HTERT RPE-1 (cell line): ENCODE data around the gene ANGPT4.

ENCODE experiments used
- in situ Hi-C: fragments of 300-500 bp; cut with MboI; formaldehyde crosslinking; loops from 4 replicates; pipeline ENCODE4 v1.14.3; 2020; ENCODE audit warnings: low sequenced_read_pairs

ANGPT4 gene

GRCh38 chr20:916125-916799 lies at the start of gene ANGPT4:
Gene ANGPT4, minus strand, starts transcription at chr20:916334. Its CDS starts 120 bp downstream, at chr20:916214.
- in situ Hi-C loops: no loop called here

GRCh38 chr20:963795-964194 lies 47.7 kb upstream of the ANGPT4 start:
- in situ Hi-C loops: no loop called here

DNA sequence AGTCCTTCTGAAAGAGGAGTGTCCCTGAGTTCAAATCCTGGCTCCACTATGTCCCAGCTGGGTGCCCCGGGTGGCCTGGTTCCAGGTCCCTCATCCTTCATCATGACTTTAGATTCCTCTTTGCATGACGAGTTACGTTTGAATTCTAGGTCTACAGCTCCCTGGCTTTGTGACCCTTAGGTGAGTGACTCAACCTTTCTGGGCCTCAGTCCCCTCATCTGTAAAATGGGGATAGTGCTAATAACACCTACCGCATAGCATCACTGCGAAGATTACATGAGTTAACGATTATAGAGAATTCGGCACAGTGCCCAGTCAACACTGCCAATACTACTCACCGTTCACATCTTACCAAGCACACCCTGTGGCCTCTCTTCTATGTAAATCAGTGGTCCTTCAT lies 46.5 kb upstream of the ANGPT4 start:
- in situ Hi-C loops: no loop called here

DNA sequence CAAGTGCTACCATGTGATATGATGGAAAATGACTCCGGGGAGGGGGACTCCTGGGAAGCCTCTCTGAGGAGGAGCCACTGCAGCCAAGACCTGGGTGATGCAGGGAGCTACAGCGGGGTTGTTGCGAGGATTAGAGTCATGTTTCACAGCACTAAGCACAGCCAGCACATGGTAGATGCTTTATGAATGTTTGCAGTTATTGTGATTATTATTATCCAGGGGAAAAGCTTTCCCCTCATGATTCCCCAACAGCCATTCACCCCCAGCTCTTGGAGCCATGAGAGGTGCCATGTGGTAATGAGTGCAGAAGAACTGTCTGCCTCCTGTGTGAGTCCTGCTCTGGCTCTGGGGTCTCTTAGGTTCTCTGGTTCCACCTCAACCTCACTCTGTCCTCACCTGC lies 46.1 kb upstream of the ANGPT4 start:
- in situ Hi-C loops: no loop called here

DNA sequence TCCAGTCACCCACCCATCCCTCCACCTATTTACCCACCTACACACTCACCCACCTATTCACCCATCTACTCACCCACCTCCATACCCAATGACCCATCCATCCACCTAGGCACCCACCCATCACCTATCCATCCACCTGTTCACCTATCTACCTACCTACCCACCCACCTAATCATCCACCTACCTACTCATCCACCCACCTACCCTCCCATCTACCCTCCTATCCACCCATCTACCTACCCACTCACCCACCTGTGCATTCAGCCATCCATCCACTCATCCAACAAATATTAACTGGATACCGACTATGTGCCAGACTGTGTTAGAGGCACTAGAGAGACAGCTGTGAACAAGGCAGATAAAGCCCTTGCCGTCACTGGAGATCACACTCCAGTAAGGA lies 45.6 kb upstream of the ANGPT4 start:
- in situ Hi-C loops: no loop called here

DNA sequence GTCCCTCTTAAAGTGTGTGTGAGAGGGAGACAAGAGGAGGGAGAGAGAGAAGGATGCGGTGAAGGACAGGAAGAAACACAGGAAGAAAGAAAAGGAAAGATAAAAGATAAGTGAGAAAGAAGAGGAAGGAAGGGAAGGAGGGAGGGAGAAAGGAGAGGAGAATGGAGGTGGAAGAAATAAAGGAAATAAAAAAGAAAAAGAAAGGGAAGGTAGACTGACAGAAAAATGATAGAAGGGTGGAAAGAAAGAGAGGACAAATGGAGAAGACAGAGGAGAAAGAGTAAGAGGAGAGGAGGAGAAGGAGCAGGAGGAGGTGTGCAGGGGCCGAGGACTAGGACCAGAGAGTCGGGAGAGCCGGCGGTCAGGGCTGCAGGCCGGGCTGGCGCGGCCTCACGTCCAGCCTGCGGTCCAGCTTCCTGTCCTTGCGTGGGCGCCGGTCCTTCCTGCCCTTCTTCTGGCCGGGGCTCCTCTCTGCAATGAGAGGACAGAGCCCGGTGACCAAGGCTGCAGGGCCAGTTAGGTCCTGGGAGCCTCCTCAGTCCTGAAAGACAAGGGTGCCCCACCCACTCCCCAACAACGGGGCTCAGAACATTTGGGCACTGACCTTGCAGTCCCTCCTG lies 44.0 kb upstream of the ANGPT4 start:
- in situ Hi-C loops: no loop called here

GRCh38 chr20:958936-959815 lies 43.0 kb upstream of the ANGPT4 start:
- in situ Hi-C loops: no loop called here

- in situ Hi-C loops: no loop called here
Observed at GRCh38 chr20:957544-957943, 41.4 kb upstream of the ANGPT4 start.

- in situ Hi-C loops: no loop called here
Observed at GRCh38 chr20:956330-956951, 40.3 kb upstream of the ANGPT4 start.

DNA sequence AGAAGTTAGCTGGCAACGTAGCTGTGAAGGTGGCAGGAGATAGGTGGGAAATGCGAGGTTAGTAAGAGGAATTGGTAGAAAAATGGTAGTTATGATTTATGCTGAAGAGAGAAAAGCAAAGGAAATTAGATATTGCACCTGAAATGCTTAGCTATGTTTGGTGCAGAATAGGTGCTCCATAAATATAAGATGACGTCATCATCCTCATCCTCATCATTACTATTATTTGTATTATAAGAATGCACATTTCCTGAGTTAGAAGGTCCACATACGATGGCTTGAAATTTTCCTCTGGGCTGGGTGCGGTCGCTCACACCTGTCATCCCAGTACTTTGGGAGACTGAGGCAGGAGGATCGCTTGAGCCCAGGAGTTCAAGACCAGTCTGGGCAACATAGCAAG lies 39.5 kb upstream of the ANGPT4 start:
- in situ Hi-C loops: no loop called here

DNA sequence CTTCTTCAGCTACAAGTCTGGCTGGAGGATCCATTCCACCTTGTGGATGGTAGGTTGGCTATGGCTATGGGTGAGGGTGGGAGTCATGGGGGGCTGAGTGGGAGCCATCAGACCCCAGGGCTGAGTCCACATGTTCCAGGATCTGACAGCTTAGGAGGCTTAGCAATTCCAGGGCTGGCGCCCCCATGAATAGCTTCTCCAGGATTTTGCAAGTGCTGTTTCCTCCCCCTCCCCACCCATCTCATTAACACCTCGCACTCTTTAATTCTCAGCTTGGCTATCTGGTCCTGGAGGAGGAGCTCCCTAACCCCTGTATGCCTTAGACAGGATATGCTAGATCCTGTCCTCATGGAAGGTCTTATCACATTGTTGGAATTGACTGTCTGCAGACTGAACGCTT lies 39.0 kb upstream of the ANGPT4 start:
- in situ Hi-C loops: no loop called here

DNA sequence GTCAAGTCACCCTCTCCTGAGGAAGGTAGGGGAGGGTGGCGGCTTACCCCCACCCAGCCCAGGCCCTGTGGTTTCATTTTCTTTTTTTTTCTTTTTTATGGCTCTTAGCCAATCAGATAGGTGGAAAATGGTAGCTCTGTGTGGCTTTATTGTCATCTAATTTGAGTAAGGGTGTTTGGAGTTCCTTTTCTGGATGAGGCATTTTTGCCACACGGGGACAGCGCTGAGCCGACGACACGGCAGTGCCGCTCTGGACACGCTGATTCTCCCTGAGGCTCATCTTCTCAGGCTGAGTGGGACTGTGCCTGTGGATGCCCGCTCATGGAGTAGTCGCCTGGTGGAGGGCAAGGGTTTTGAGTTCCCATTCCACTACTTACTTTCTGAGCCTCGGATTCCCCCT lies 37.6 kb upstream of the ANGPT4 start:
- in situ Hi-C loops: no loop called here

GRCh38 chr20:952196-952795 lies 36.2 kb upstream of the ANGPT4 start:
- in situ Hi-C loops: no loop called here

GRCh38 chr20:951384-952169 lies 35.4 kb upstream of the ANGPT4 start:
- in situ Hi-C loops: no loop called here

DNA sequence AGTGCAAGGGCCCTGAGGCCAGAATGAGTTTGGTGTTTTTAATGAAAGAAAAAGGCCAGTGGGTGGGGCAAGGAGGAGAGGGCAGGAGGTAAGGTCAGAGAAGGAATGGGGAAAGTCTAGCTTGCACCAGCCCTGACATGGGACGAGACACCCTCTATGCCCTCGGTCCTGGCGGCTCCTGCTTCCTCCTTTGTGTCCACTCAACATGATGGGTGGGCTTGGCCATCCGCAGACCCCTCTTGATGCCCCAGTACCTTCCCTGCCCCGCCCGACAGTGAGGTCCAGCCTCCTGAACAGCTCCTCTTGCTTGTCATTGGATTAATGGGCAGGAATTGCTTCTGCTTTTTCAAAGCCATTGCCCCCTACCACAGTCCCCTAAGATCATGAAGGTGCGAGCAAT lies 33.6 kb upstream of the ANGPT4 start:
- in situ Hi-C loops: no loop called here

DNA sequence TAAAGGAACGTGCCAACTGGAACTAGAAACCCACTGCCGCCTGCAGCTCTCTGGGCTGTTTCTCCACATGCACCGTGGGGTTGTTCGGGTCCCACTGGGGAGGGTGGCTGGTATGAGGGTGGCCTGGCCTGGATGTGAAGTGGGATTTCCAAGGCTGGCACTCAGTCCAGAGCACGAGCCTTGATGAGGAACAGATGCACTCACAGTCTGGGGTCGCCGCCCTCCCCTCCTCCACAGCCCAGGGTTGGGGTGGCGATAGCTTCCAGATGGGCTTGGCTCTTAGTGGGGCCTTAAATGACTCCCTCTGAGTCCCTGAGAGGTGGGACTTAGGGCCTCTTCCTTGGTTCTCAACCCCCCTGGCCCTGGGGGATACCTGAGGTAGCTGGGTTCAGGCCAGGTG lies 30.7 kb upstream of the ANGPT4 start:
- in situ Hi-C loops: no loop called here

GRCh38 chr20:945841-946240 lies 29.7 kb upstream of the ANGPT4 start:
- in situ Hi-C loops: no loop called here

- in situ Hi-C loops: no loop called here
Observed at GRCh38 chr20:944774-945410, 28.8 kb upstream of the ANGPT4 start.

- in situ Hi-C loops: no loop called here
Observed at GRCh38 chr20:944148-944547, 28.0 kb upstream of the ANGPT4 start.

GRCh38 chr20:942611-943010 lies 26.5 kb upstream of the ANGPT4 start:
- in situ Hi-C loops: no loop called here
